NCI-H146 treated with DMSO at 0.1 percent for 48 hours (cell line): ENCODE results near the gene TUBA1A.
"Not testable (repeated sequence)": the region's sequence is repeated elsewhere in the genome, so short reads cannot be mapped to it uniquely, and the experiment has no call there.

ENCODE experiments used
- DNase-seq: peaks from one replicate; lab custom pipeline; 2025; ENCODE audit not compliant: unreplicated experiment; lab: John Stamatoyannopoulos, UW

TUBA1A gene

DNA sequence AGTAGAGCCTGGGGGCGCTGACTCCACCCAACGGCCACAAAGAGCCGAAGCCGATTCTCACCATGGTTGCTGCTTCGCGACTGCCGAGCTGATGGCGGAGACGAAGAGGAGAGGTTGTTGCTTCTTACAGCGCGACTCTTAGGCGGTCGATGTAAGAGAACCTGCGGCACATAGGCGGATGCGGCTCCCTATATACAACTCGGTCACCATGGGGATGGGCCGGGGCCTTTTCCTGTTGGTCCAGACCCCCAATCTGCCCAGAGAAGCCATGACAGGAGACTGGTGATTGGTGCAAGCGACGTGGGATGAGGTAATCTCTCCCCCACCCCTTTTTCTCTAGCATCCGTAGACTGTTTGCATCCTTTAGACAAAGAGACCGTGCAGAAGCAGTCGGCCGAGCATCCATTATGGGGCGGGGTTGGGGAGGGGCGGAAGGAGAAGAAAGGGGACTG lies at the start of gene TUBA1A:
Gene TUBA1A, minus strand, starts transcription at position 165 of the 452 bp plus-strand sequence. Its CDS starts 101 bp downstream, at position 64.
- peak; percentile 100 for DNase-seq

DNA sequence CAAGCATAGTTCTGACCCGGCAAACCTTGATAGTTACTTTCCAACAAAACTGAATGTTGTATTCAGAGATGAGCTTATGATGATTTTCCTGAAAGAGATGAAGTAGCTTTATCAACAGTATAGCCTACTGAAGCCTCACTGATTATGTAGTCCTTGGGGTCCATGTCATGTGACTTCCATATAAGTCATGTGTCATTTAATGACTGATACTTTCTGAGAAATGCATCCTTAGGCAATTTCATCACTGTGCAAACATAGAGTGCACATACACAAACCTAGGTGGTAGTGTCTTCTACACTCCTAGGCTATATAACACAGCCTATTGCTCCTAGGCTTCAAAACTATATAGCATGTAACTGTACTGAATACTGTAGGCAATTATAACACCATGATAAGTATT lies 47.5 kb upstream of the TUBA1A start:
- no peak for DNase-seq

DNA sequence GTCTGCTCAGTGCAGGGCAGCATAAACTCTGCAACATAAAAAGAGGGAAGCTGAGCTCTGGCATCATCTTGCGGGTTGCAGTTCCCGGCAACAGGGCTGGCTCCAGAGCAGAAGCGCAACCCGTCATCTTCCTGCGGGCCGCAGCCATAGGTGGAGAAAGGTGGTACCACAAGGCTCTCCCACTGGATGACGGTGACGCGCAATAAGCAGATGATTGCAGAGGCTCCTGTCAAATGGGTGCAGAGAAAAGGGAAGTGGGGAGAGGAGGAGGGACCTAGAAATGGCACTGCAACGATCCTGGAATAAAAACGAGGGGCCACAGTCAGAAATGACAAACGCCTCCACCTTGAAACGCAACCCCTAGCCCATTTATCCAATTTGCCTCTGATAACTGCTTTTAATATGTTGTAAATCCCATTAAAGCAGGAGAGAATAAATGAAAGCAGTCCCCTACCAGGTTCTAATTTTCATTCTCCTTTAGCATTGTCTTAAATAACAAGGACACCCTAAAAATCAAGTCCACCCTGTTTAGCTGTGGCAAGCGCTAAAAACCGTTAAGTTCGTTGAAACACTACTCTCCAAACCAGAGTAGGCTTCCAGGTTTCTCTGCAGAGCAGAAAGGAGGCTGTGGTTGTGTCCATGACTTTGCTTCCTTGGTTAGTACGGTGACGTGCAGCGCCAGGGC lies 45.1 kb upstream of the TUBA1A start:
- DNase-seq = no peak

DNA sequence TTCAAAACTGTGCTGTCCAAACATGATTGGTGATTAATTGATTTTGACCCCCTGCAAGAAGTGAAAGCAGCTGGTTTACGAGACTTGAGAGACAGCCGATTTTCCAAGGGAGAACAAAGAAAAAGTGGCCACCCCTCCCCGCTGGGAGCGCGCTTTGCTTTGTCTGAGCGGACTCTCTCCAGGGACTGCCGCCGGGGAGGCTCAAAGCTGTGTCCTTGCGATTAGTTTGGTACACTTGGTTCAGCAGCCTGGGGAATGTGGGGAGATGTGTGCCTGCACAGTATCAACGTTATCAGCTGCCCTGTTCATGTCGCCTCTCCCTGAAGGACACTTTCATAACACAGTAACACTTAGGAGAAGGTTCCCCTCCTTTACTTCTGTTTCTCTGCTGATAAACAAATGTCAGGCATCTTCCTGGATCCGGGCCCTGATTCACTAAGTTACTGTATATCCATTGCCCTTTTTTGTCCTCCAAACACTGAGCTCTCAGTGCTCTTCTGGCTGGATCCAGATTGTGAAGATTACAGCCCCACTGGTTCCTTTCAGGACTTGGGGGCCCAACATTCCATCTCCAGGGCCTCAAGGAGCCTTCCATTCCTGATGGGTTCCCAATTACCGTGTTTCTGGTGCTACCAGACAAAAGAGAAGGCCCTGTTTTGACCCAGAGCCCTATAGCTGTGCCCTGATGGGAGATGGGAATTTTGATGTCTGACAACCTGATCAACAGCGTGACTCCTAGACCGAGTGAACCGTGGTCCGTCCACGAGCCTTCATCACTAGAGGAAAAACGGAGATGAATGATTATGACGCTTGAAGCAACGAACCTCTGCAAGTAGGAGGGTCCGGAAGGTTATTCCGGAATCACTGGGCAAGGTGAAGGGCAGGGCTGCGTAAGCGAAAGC lies 44.3 kb upstream of the TUBA1A start:
- DNase-seq = peak; percentile 77

DNA sequence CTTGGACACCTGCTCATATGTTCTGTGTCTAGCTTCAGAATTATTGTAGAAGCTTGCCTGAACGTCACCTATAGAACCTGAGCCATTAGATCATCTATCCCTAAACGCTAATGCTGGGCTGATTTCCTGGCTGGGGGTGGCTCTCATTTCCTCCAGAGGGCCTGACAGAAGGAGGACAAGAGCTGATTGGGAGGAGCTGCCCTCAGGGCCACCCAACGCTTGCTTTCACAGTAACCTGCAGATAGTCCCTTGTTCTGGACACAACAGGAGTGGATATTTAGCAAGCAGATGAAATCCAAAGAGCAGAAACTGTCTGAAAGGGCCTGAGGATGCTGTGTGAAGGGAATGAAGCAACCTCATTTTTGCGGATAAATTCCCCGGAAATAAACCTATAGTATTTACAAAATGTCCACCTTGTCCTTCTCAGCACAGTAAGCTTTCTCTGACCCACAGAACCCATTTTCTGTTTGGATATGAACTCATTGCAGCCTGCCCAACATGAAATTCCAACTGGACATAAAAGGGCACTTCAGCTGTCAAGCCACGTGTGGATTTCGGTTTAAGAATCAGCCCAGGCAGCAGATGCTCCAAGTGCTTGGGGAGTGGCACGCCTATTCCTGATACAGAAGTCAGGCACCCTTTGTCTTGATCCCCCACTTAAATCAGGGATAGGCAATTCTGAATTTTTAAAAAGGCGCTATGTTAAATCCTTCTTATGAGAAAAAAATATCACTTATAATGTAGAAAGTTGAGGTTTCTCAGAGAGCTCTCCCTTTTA lies 43.2 kb upstream of the TUBA1A start:
- peak; percentile 50 for DNase-seq

DNA sequence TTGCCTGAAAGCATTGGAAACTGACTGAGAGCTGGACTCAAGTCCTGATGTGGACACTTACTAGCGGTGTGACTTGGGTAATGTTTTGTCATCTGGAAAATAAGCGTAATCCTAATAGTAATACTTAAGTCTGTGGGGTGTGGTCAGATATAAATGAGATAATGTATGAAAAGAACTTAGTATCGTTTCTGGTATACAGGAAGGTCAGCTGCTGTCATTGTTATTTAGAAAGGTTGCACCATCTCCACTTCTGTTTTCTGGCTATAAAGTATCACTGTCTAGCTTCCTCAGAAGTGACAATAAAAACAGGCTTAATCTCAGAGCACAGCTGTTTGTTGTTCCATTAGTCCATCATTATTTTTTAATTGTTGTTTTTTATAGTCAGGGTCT lies 41.9 kb upstream of the TUBA1A start:
- no peak for DNase-seq

DNA sequence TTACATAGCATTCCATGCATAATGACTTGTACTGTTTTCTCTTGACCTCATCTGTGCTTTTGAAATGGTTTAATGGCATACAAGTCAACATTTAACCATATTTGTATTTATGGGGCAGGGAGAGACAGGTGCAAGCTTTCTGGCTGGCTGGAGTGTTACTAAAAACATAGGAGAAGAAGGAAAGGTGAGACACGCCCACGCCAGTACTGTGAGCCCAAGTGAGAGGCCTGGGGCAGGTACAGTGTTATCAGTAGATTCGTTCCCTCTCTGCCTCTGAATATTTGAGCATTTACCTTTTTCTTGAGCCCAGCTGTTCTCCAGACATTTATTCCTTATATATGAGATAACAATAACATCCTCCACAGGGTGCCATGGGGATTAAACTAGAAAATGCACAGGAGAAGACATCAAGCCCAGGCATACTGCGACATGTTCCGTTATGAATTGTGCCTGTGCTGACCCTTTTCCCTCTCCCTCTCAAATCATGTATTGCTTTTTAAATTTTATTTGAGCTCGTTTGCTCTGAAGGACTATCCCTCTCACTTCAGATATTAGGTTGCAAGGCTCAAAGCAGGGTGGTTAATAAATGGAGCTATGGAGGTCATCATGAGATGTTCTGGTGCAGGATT lies 41.4 kb upstream of the TUBA1A start:
- peak; percentile 51 for DNase-seq

DNA sequence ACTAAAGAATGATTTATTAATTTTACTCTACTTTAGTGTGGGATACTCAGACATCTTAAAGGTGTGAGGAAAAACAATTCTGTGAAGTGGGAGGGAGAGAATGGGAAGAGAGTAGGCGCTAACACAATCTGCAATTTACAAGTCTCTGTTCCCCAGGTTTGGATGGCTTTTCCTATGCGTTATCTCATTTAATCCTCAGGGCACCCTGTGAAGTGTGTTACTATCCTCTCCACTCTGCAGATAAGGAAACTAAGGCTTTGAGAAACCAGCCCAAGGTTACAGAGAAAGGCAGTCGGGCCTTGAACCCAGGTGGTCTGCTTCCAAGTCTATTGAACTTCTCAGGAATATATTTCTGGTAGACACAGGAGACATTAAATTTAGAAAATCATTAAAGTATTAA lies 39.8 kb upstream of the TUBA1A start:
- no peak for DNase-seq

DNA sequence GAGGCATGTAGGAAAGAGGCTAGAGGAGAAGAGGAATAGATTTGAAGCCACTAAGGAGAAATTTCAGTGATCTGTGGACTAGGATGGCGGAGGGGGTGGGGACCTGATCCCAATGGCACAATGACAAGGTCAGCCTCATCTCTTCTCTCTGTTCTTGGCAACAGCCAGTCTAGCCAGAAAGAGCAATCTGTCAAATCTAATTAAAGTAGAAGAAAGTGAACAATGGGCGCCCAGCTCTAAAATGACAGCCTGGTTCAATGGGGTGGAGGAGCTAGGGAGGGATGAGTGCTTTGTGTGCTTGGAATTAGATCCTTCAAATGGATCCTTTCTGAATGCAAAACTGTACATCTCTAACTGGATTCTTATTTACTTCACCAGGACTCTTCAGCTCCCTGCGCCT lies 38.8 kb upstream of the TUBA1A start:
- DNase-seq = no peak

DNA sequence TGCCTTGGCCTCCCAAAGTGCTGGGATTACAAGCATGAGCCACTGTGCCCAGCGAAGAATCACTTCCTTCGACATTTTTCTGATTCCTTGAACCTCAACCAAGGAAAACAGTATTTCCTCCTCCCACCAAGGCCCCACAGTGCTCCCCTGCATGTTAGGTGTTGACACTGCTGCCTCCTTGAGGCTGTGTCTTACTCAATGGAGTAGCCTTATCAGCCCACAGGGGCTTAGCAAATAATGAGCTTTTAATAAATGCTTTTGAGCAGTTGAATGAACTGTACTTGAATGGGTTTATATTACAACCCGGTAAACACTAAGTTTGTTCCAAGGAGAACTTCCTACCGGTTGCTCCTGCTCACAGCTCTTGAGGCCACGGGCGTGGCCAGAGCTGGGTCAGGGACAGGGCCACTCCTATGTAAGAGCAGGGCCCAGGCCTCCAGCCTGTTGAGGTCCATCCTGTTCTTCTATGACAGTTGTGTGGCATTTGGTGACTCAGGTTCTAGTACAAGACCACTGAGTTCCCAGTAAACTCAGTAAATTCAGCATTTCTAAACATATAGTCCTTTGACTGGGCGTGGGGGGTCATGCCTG lies 36.8 kb upstream of the TUBA1A start:
- no peak for DNase-seq

DNA sequence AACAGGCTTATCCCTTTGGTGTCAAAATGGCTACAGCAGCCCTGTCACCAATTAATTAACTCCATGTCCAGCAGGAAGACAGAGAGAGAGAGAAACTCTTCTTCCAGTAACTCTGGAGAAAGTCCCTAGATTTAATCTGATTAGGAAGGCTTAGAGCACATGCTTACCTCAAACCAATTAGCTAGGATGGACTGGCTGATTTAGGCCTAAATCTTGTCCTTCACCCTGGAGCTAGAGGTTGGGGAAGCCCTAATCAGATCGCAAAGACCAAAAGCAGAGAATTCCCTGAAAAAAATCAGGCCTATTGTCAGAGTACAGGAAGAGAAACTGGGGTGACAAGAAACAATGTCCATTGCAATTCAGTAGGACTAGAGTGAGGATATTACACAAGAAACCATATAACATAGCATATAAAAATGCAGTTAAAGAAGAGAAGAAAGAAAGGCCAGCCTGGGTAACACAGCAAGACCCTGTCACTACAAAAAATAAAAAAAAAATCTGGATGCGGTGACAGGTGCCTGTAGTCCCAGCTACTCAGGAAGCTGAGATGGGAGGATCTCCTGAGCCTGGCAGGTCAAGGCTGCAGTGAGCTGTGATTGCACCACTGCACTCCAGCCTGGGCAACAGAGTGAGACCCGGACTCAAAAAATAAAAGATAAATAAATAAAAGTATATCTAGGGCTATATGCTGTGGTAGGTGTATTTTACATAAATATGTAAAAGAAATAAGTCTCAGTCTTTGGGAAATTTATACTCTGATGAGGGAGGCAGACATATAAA lies 34.9 kb upstream of the TUBA1A start:
- DNase-seq = no peak

DNA sequence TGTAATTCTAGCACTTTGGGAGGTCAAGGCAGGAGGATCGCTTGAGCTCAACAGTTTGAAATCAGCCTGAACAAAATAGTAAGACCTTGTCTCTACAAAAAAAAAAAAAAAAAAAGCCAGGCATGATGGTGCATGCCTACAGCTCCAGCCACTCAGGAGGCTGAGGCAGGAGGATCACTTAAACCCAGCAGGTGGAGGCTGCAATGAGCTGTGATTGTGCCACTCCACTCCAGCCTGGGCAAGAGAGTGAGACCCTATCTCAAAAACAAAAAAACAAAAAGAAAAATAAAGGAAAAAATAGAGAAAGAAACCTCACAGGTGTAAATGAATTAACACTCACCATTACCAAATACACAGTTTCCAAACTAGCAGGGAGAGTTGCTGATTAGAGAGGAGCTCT lies 34.2 kb upstream of the TUBA1A start:
- no peak for DNase-seq

DNA sequence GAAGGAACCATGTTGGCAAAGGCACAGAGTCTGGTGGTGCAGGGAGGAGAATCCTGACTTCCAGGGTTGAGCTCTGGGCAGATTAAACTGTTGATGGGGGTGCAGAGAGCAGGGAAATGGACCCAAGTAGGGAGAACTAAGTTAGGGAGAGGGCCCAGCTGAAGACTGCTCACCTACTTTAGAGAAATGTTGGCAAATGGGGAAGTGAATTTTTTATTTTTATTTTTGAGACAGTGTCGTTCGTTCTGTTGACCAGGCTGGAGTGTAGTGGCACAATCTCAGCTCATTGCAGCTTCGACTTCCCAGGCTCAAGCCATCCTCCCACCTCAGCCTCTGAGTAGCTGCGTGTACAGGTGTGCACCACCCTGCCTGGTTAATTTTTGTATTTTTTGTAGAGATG lies 32.1 kb upstream of the TUBA1A start:
- DNase-seq = no peak

DNA sequence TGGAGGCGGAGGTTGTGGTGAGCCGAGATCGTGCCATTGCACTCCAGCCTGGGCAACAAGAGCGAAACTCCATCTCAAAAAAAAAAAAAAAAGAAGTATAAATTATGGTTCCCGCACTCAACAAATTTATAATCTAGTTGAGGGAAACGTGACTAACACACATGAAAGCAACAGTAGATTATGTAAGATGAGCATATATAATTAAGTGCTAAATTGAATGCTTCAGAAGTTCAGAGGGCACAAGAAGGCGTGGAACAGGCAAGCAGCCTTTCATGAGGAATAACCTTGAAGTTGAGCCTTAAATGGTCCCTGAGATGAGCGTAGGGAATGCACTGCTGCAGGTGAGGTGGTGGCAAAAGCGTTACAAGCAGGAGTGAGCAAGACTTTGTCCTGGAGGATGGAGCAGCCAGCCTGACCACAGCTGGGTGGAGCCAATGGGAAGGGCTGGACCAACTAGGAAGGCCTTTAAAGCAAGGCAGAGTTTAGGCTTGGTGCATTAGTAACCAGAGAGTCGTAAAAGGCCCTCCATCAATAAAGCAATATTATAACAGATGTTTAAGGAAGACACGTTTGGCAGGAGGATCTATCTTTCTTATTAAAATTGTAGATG lies 30.6 kb upstream of the TUBA1A start:
- no peak for DNase-seq

DNA sequence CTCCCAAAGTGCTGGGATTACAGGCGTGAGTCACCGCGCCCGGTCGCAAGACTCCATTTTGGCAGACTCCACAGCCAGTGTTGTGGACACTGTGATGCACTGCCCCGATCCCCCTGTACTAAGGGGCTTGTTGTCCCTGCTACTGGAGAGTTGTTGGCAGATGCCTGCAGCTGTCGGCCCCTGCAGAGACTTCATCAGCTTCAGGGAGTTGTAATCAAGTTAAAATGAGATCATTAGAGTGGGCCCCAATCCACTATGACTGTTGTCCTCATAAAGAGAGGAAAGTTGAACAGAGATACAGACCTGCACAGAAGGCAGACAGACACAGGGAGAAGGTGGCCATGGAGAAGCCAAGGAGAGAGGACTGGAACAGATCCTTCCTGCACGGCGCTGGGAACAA lies 23.7 kb upstream of the TUBA1A start:
- DNase-seq = no peak

DNA sequence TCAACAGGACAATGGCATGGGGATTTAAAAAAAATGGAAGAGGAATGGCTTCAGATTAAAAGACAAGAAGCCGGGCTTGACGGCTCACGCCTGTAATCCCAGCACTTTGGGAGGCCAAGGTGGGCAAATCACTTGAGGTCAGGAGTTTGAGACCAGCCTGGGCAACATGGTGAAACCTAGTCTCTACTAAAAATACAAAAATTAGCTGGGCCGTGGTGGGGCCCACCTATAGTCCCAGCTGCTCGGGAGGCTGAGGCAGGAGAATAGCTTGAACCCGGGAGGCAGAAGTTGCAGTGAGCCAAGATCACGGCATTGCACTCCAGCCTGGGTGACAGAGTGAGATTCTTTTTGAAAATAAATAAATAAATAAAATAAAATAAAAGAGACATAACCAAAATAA lies 21.8 kb upstream of the TUBA1A start:
- not testable (repeated sequence) for DNase-seq

DNA sequence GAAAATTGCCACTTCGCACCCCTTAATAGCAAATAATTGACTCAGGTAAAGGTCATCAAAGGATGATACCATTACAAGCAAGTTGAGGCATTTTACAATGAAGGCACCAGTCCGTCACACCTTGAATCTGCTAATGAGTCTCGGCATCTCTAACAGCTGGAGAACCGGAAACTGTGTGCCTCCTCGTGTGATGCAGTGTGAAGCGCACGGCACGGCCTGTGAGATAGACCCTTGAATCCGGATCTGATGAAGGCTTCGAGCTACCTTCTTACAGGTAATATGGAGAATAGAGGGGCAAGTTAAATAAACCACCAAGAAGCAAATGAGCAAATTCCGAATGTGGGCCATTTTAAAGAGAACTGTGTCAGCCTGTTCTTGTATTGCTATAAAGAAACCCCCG lies 19.8 kb upstream of the TUBA1A start:
- peak; percentile 29 for DNase-seq

DNA sequence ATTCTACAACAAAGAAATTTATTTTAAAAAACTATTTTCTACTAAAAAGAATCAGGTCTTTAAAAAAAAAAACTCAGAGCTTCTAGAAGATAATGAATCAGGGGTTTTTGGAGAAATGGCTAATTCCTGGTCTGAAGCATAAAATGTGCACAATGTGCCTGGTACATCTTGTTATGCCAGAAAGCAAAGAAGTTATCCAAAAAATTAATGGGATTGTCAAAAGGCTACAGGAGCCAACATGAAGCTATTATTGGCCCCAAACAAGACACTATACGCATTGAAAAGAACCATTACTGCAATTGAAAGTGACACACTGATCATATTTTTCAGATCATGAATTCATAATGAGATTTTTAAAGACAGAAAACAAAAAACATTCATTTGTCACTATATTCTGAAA lies 19.3 kb upstream of the TUBA1A start:
- DNase-seq = no peak

DNA sequence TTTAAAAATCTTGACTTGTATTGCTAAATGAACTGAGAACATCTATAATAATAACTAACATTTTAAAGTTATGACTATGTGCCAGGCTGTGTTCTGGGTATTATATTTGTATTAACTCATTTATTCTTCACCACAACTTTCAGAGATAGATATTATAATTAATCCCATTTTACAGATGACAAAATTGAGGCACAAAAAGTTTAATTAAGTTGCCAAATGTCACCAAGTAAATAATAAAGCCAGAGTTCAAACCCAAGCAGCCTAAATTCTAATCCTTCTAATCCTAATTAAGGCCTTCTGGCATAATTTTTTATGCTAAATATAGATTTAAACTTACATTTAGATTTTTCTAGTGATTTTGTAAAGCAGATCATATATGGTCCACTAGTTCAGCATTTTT lies 17.5 kb upstream of the TUBA1A start:
- DNase-seq = no peak
